ENCODE measurements around the gene MSH2.
A peak's percentile ranks its signal among the peaks of the same experiment; 100 is the strongest.

Gene MSH2

GRCh38 chr2:47388888-47389287 is 14.1 kb upstream of the MSH2 start:
- TF ChIP-seq CTCF (IDR thresholded peaks at IDR 0.05; ENCODE audit: low read depth, low read length), result no peak
- DNase-seq (ENCODE audit: low read depth, low spot score), result no peak
- in situ Hi-C loops (cut with HindIII; ENCODE audit: low sequenced_read_pairs), result no loop called here
- no peak overlapping the region for H3K4me3 ChIP-seq (ENCODE audit: low read depth, low read length)

DNA sequence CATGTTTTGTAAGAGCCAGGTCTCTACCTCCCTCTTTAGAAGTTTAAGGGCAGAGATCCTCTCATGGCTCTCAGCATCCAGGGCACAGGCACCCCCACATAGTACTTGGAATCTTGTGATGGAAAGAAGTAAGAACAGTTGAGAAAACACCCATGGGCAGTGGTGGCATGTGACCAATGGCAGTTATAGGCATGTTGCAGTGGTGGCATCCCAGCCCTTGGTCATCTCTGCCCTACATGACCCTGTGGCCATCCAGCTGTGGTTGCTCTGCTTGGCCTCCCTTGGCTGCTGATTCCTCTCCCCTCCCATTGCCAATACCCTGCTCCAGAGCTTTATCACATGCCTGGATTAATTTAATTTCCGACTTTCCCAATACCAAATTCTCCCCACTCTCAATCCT is 13.3 kb upstream of the MSH2 start:
- in situ Hi-C loops (cut with HindIII; ENCODE audit: low sequenced_read_pairs), result no loop called here
- no peak for DNase-seq (ENCODE audit: low read depth, low spot score)
- no peak for TF ChIP-seq CTCF (IDR thresholded peaks at IDR 0.05; ENCODE audit: low read depth, low read length)
- no peak overlapping the region for H3K4me3 ChIP-seq (ENCODE audit: low read depth, low read length)

GRCh38 chr2:47401789-47402554 is 984 bp upstream of the MSH2 start:
- DNase-seq (ENCODE audit: low read depth, low spot score), result no peak
- in situ Hi-C loops (cut with HindIII; ENCODE audit: low sequenced_read_pairs), result no loop called here
- peak overlapping the region; percentile 69 for H3K4me3 ChIP-seq (ENCODE audit: low read depth, low read length)
- TF ChIP-seq CTCF (IDR thresholded peaks at IDR 0.05; ENCODE audit: low read depth, low read length), result no peak

GRCh38 chr2:47402555-47402804 is 476 bp upstream of the MSH2 start:
- in situ Hi-C loops (cut with HindIII; ENCODE audit: low sequenced_read_pairs), result no loop called here
- no peak for DNase-seq (ENCODE audit: low read depth, low spot score)
- H3K4me3 ChIP-seq (ENCODE audit: low read depth, low read length), result peak overlapping the region; percentile 69
- TF ChIP-seq CTCF (IDR thresholded peaks at IDR 0.05; ENCODE audit: low read depth, low read length), result no peak

DNA sequence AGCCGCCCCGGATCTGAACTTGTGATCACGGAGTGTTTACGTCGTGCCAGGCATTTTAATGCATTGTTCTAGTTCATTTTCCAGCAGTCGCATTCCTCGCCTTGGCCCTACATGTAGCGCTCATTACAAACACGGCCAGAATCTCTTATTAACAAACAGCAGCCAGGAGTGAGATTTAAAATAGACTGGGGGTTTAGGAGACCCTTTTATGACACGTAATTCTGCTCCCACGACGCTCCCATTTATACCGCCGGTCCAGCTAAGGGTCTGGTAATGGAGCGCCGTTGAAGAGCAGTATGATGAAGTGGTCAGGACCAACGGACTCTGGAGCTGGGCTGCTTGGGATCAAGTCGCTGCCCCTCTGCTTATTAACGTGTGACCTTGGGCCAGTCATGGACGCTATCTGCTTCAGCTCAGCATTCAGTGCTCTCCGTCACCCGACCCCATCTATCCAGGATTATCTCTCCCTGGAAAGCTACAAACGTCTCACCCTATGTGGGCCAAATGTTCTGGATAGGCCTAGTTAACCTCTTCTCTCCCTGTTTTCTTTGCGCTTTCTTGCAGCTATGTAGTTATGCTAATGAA is 745 bp downstream of the MSH2 start:
- H3K4me3 ChIP-seq (ENCODE audit: low read depth, low read length), result peak overlapping the region; percentile 69
- DNase-seq (ENCODE audit: low read depth, low spot score), result no peak
- no peak for TF ChIP-seq CTCF (IDR thresholded peaks at IDR 0.05; ENCODE audit: low read depth, low read length)
- in situ Hi-C loops (cut with HindIII; ENCODE audit: low sequenced_read_pairs), result no loop called here

DNA sequence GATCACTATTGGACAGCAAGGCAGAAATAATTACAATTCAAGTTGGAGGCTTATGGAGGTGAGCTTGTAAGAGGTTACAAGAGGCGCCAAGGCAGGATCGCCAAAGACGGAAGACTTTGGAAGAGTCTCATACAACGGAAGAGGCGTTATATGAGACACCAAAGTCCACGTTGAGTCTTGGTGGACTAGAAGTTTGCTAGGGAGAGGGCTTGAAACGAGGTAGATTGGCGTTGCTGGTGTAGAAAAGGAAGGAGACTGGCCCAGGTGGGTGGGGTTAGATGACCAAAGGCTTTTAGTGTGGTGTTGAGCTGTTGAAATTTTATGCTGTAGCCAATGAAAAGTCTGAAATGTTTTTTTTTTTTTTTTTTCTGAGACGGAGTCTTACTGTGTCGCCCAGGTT is 1.4 kb downstream of the MSH2 start:
- no peak for TF ChIP-seq CTCF (IDR thresholded peaks at IDR 0.05; ENCODE audit: low read depth, low read length)
- no peak overlapping the region for H3K4me3 ChIP-seq (ENCODE audit: low read depth, low read length)
- in situ Hi-C loops (cut with HindIII; ENCODE audit: low sequenced_read_pairs), result no loop called here
- no peak for DNase-seq (ENCODE audit: low read depth, low spot score)
